Measurements from ENCODE around the gene DIS3L2.

The DIS3L2 gene

GRCh38 chr2:232053777-232054176, 92.3 kb downstream of the DIS3L2 start:
- no peaks in the 10 kb centered on the region for H3K9me3 ChIP-seq (ENCODE audit: control insufficient read depth, low read length)
- no peak overlapping the region for H3K4me2 ChIP-seq (ENCODE audit: low read length)
- no peak overlapping the region for H3K27ac ChIP-seq
- no peak for TF ChIP-seq CTCF (IDR thresholded peaks at IDR 0.05)
- no peaks in the 10 kb centered on the region for H3K4me1 ChIP-seq
- peaks cover 12% of the 10 kb centered on the region for H3K79me2 ChIP-seq
- no peaks in the 10 kb centered on the region for H3K27me3 ChIP-seq (ENCODE audit: control insufficient read depth, insufficient read depth, low read length)
- no peak overlapping the region for H3K9ac ChIP-seq
- no peak overlapping the region for H3K4me3 ChIP-seq (ENCODE audit: low read depth, low read length)
- H2AFZ ChIP-seq = no peak overlapping the region
- no peaks in the 10 kb centered on the region for H3K36me3 ChIP-seq (ENCODE audit: control insufficient read depth, insufficient read depth, low read length)

GRCh38 chr2:232058063-232058877, 96.8 kb downstream of the DIS3L2 start:
- H3K4me1 ChIP-seq = no peaks in the 10 kb centered on the region
- no peak overlapping the region for H3K9ac ChIP-seq
- H3K9me3 ChIP-seq (ENCODE audit: control insufficient read depth, low read length) = no peaks in the 10 kb centered on the region
- no peak overlapping the region for H3K4me2 ChIP-seq (ENCODE audit: low read length)
- H3K79me2 ChIP-seq = peaks cover 19% of the 10 kb centered on the region
- no peak overlapping the region for H3K27ac ChIP-seq
- H3K4me3 ChIP-seq (ENCODE audit: low read depth, low read length) = no peak overlapping the region
- H3K27me3 ChIP-seq (ENCODE audit: control insufficient read depth, insufficient read depth, low read length) = no peaks in the 10 kb centered on the region
- no peak for TF ChIP-seq CTCF (IDR thresholded peaks at IDR 0.05)
- H2AFZ ChIP-seq = no peak overlapping the region
- H3K36me3 ChIP-seq (ENCODE audit: control insufficient read depth, insufficient read depth, low read length) = no peaks in the 10 kb centered on the region

GRCh38 chr2:232058931-232059330, 97.4 kb downstream of the DIS3L2 start:
- Histone ChIP-seq H3K27ac (no peak overlapping the region), H3K36me3 (ENCODE audit: control insufficient read depth, insufficient read depth, low read length) (no peaks in the 10 kb centered on the region), H2AFZ (no peak overlapping the region), H3K79me2 (peaks cover 16% of the 10 kb centered on the region), H3K4me2 (ENCODE audit: low read length) (no peak overlapping the region), H3K4me3 (ENCODE audit: low read depth, low read length) (no peak overlapping the region), H3K9ac (no peak overlapping the region), H3K9me3 (ENCODE audit: control insufficient read depth, low read length) (no peaks in the 10 kb centered on the region), H3K4me1 (no peaks in the 10 kb centered on the region), H3K27me3 (ENCODE audit: control insufficient read depth, insufficient read depth, low read length) (no peaks in the 10 kb centered on the region)
- no peak for TF ChIP-seq CTCF (IDR thresholded peaks at IDR 0.05)

GRCh38 chr2:232061265-232061664, 99.8 kb downstream of the DIS3L2 start:
- Histone ChIP-seq H3K4me3 (ENCODE audit: low read depth, low read length) (no peak overlapping the region), H3K27ac (no peak overlapping the region), H3K79me2 (peaks cover 20% of the 10 kb centered on the region)

More at GRCh38 chr2:232061265-232061664, 99.8 kb downstream of the DIS3L2 start:
- no peaks in the 10 kb centered on the region for H3K9me3 ChIP-seq (ENCODE audit: control insufficient read depth, low read length)
- H3K4me2 ChIP-seq (ENCODE audit: low read length) = no peak overlapping the region
- H3K36me3 ChIP-seq (ENCODE audit: control insufficient read depth, insufficient read depth, low read length) = no peaks in the 10 kb centered on the region
- TF ChIP-seq CTCF (IDR thresholded peaks at IDR 0.05) = no peak
- H3K27me3 ChIP-seq (ENCODE audit: control insufficient read depth, insufficient read depth, low read length) = no peaks in the 10 kb centered on the region
- no peaks in the 10 kb centered on the region for H3K4me1 ChIP-seq
- no peak overlapping the region for H3K9ac ChIP-seq
- H2AFZ ChIP-seq = no peak overlapping the region

Data from parathyroid adenoma (tissue), 2 donors.